OCI-LY1 (cell line): ENCODE data around the gene CLTC.

ENCODE experiments used
- H2AFZ ChIP-seq: fragments of 200-600 bp; sonication (generic), shearing (Covaris generic); 2 replicates; pipeline ENCODE4 v1.6.0; 2014; ENCODE audit warnings: antibody characterized with exemption, mild to moderate bottlenecking, low read length
- H3F3A ChIP-seq: fragments of 200-600 bp; sonication (generic), shearing (Covaris generic); 2 replicates; pipeline ENCODE4 v1.6.0; 2014; ENCODE audit warnings: mild to moderate bottlenecking, antibody characterized with exemption, low read length, moderate library complexity; ENCODE audit not compliant: insufficient read depth
- H3K27ac ChIP-seq: fragments of 200-600 bp; sonication (generic); 2 replicates; pipeline ENCODE4 v1.5.1; 2014; ENCODE audit warnings: low read length, mixed run types, mild to moderate bottlenecking, low read depth; ENCODE audit not compliant: poor library complexity, severe bottlenecking
- H3K27me3 ChIP-seq: fragments of 200-600 bp; sonication (generic); 2 replicates; pipeline ENCODE4 v1.6.0; 2014; ENCODE audit warnings: antibody characterized with exemption, mild to moderate bottlenecking, low read length, moderate library complexity; ENCODE audit not compliant: insufficient read depth
- H3K36me3 ChIP-seq: fragments of 200-600 bp; sonication (generic); 2 replicates; pipeline ENCODE4 v1.6.1; 2014; ENCODE audit warnings: mild to moderate bottlenecking, antibody characterized with exemption, low read length, moderate library complexity, mixed read lengths; ENCODE audit not compliant: insufficient read depth
- H3K4me1 ChIP-seq: fragments of 200-600 bp; sonication (generic); 2 replicates; pipeline ENCODE4 v1.5.1; 2014; ENCODE audit warnings: mild to moderate bottlenecking, low read length, moderate library complexity; ENCODE audit not compliant: insufficient read depth, severe bottlenecking
- H3K4me2 ChIP-seq: fragments of 200-600 bp; sonication (generic), shearing (Covaris generic); 2 replicates; pipeline ENCODE4 v1.6.1; 2014; ENCODE audit warnings: low read length
- H3K4me3 ChIP-seq: fragments of 200-600 bp; sonication (generic); 2 replicates; pipeline ENCODE4 v1.5.1; 2014; ENCODE audit warnings: low read length, low read depth, mild to moderate bottlenecking, mixed read lengths; ENCODE audit not compliant: poor library complexity, severe bottlenecking
- H3K79me2 ChIP-seq: fragments of 200-600 bp; shearing (Covaris generic); 2 replicates; pipeline ENCODE4 v1.6.1; 2016; ENCODE audit warnings: mixed run types, low read length, mixed read lengths; ENCODE audit not compliant: insufficient read depth
- H3K9ac ChIP-seq: fragments of 200-600 bp; sonication (generic), shearing (Covaris generic); 2 replicates; pipeline ENCODE4 v1.6.1; 2014; ENCODE audit warnings: mild to moderate bottlenecking, low read length, mixed read lengths
- H3K9me2 ChIP-seq: fragments of 200-600 bp; sonication (generic), shearing (Covaris generic); 2 replicates; pipeline ENCODE4 v1.6.1; 2014; ENCODE audit warnings: low read depth, mild to moderate bottlenecking, low read length, mixed read lengths
- H3K9me3 ChIP-seq: fragments of 200-600 bp; shearing (Covaris generic); 2 replicates; pipeline ENCODE4 v1.6.1; 2014; ENCODE audit warnings: low read length, mixed read lengths
- H4K20me1 ChIP-seq: fragments of 200-600 bp; sonication (generic), shearing (Covaris generic); 2 replicates; pipeline ENCODE4 v1.6.0; 2016; ENCODE audit warnings: mild to moderate bottlenecking, low read length; ENCODE audit not compliant: insufficient read depth
- EZH2 ChIP-seq: fragments of 200-600 bp; sonication (generic), shearing (Covaris generic); IDR thresholded peaks from 2 replicates; pipeline ENCODE4 v1.8.0; 2017; ENCODE audit warnings: borderline replicate concordance, mixed run types, mild to moderate bottlenecking, antibody characterized with exemption, low read length, moderate library complexity, mixed read lengths
- TF ChIP-seq, protein P1 (sequence below): fragments of 200-600 bp; sonication (generic), shearing (Covaris generic); IDR thresholded peaks from 2 replicates; pipeline ENCODE4 v1.5.1; 2017; ENCODE audit warnings: mild to moderate bottlenecking, antibody characterized with exemption, low read length, moderate library complexity, mixed read lengths

Gene CLTC

DNA sequence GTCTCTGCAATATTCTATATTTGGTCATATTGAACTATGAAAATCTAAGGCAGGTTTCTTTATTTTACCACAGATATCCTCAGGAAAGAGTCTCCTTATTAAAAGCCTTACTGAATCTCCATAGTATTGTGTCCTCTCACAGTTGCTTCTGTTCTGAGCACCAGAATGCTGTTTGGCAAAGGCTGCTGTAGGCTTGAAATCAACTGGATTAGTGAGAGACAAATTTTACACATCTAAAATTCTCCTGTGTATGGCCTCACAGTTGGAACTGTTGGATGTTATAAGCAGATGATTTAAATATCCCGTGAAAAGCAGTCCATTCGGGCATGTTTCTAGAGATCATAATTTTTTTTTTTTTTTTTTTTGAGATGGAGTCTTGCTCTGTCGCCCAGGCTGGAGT lies 9.5 kb downstream of the CLTC start:
- Histone ChIP-seq H3K79me2 (peaks cover 99% of the 10 kb centered on the region), H3K36me3 (peaks cover 46% of the 10 kb centered on the region), H4K20me1 (0 out of 2 replicates have a peak, but pooled peaks cover 2% of the 10 kb centered on the region), H3K27ac (no peak overlapping the region), H3K4me1 (peaks cover 48% of the 10 kb centered on the region), H3K9me3 (no peaks in the 10 kb centered on the region), H3K9me2 (no peaks in the 10 kb centered on the region), H3K27me3 (no peaks in the 10 kb centered on the region), H2AFZ (no peak overlapping the region), H3F3A (no peaks in the 10 kb centered on the region), H3K4me3 (no peak overlapping the region), H3K9ac (no peak overlapping the region), H3K4me2 (no peak overlapping the region)
- TF ChIP-seq, protein P1, sequence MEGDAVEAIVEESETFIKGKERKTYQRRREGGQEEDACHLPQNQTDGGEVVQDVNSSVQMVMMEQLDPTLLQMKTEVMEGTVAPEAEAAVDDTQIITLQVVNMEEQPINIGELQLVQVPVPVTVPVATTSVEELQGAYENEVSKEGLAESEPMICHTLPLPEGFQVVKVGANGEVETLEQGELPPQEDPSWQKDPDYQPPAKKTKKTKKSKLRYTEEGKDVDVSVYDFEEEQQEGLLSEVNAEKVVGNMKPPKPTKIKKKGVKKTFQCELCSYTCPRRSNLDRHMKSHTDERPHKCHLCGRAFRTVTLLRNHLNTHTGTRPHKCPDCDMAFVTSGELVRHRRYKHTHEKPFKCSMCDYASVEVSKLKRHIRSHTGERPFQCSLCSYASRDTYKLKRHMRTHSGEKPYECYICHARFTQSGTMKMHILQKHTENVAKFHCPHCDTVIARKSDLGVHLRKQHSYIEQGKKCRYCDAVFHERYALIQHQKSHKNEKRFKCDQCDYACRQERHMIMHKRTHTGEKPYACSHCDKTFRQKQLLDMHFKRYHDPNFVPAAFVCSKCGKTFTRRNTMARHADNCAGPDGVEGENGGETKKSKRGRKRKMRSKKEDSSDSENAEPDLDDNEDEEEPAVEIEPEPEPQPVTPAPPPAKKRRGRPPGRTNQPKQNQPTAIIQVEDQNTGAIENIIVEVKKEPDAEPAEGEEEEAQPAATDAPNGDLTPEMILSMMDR = no peak
- no peak for TF ChIP-seq EZH2

DNA sequence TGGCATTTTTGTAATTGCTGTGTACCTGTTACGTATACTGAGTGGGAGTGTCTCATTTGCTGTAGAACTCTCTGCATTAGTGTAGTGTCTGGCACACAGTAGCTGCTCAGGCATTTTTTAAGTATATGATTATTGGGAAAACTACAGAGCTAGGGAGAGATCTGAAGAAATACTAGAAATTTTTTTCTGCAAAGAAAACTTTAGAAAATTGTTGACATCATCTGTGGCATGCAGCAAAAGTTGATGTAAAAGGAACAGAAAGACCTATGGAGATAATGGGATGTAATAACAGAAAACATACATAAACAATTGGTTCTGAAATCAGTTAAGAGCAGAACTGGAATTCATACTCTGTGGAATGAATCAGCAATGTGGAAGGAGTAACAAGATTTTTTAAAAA lies 11.6 kb downstream of the CLTC start:
- H3K79me2 ChIP-seq = peaks cover 99% of the 10 kb centered on the region
- H3K9me3 ChIP-seq = no peaks in the 10 kb centered on the region
- 0 out of 2 replicates have a peak, but pooled peaks cover 4% of the 10 kb centered on the region for H4K20me1 ChIP-seq
- TF ChIP-seq, protein P1 = no peak
- TF ChIP-seq EZH2 = no peak
- H3K4me1 ChIP-seq = peaks cover 41% of the 10 kb centered on the region
- H3K9ac ChIP-seq = no peak overlapping the region
- no peak overlapping the region for H3K4me3 ChIP-seq
- no peaks in the 10 kb centered on the region for H3K9me2 ChIP-seq
- 0 out of 2 replicates have a peak, but pooled peaks cover 3% of the 10 kb centered on the region for H3F3A ChIP-seq
- no peak overlapping the region for H3K27ac ChIP-seq
- peaks cover 42% of the 10 kb centered on the region for H3K36me3 ChIP-seq
- H3K4me2 ChIP-seq = no peak overlapping the region
- H3K27me3 ChIP-seq = no peaks in the 10 kb centered on the region
- no peak overlapping the region for H2AFZ ChIP-seq

DNA sequence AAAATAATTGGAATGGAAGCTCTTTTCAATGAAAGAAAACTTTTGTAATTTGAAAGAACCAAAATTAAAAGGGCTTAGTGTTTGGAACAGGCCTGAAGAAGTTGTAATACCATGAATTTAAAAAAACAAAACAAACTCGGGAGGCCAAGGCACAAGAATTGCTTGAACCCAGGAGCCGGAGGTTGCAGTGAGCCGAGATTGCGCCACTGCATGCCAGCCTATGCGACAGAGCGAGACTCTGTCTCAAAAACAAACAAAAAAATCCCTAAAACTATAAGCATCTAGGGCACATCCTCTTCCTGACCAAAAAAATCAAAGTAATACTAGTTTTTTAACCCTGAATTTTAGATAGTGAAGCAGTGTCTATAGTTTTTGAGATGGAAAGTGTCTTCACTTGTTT lies 12.7 kb downstream of the CLTC start:
- Histone ChIP-seq H2AFZ (no peak overlapping the region), H3K27ac (no peak overlapping the region), H3K9me2 (no peaks in the 10 kb centered on the region), H3K9ac (no peak overlapping the region), H3K4me2 (no peak overlapping the region), H4K20me1 (0 out of 2 replicates have a peak, but pooled peaks cover 4% of the 10 kb centered on the region), H3K9me3 (no peaks in the 10 kb centered on the region), H3K27me3 (no peaks in the 10 kb centered on the region), H3K36me3 (peaks cover 42% of the 10 kb centered on the region), H3K79me2 (peaks cover 95% of the 10 kb centered on the region), H3K4me3 (no peak overlapping the region), H3F3A (0 out of 2 replicates have a peak, but pooled peaks cover 3% of the 10 kb centered on the region), H3K4me1 (peaks cover 30% of the 10 kb centered on the region)
- TF ChIP-seq, protein P1 = no peak
- TF ChIP-seq EZH2 = no peak
